ENCODE results near the gene RNLS. TPM values are rescaled to one million over a fixed set of nuclear protein-coding genes. Genes with fewer than 3 reads are reported as not detected.

RNLS gene
- total RNA-seq, 1 donor from 2014 or later, result 2.1 TPM

DNA sequence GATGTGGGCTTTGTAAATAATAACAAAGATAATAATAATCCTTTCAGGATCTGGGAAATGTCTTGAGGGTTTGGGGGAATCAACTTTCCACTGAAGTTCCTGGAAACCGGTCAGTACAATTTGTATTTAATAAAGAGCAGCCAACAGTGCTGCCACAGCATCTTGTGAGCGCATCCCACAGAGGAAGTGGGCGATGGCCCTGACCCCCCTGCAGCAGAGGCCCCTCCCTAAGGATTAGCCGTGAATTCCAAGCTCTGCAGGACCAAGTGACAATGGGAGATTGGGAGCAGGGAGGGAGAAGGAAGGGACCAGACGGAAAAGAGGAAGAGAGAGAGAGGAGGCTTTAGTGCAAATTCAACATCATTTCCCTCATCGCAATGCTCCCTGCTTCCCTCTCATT is 349.2 kb downstream of the RNLS start:
- H3K4me3 Mint-ChIP-seq, result no peak overlapping the region
- no peaks in the 10 kb centered on the region for H3K36me3 Mint-ChIP-seq (ENCODE audit: low read depth)
- DNase-seq, result no peak
- peaks cover under 1% of the 10 kb centered on the region for H3K27me3 Mint-ChIP-seq
- H3K4me1 Mint-ChIP-seq, result peaks cover 3% of the 10 kb centered on the region
- H3K9me3 Mint-ChIP-seq, result peaks cover 8% of the 10 kb centered on the region
- H3K27ac Mint-ChIP-seq, result no peak overlapping the region
- intact Hi-C loops (cut with micrococcal nuclease), result no loop called here

DNA sequence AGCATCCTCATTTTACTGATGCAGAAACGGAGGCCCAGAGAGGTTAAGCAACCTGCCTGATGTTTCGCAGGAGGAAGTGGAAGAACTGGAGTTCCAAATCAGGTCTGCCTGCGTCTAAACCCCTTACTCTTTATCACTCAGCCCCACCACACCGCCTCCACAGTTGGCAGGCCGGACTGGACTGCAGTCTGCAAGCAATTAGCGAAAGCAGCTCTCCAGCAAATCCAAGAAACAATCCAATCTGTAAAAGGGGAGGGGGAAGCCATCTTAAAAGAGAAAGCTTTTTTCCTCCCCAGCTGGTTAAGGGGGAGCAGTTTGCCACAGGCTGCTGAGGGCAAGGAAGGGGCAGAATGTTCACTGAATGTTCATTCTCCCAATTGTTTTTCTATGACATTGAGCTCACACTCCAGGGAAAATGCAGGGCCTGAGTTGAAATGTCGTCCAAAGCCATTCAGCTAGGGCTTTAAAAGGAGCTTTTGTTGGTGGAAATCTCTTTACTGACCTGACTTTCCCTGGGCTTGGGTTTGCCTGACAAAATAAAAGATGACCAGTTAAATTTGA is 350.1 kb downstream of the RNLS start:
- H3K4me3 Mint-ChIP-seq, result no peak overlapping the region
- H3K36me3 Mint-ChIP-seq (ENCODE audit: low read depth), result no peaks in the 10 kb centered on the region
- intact Hi-C loops (cut with micrococcal nuclease), result no loop called here
- H3K27me3 Mint-ChIP-seq, result peaks cover 4% of the 10 kb centered on the region
- no peak overlapping the region for H3K27ac Mint-ChIP-seq
- DNase-seq, result no peak
- H3K4me1 Mint-ChIP-seq, result peaks cover 3% of the 10 kb centered on the region
- peaks cover 8% of the 10 kb centered on the region for H3K9me3 Mint-ChIP-seq

DNA sequence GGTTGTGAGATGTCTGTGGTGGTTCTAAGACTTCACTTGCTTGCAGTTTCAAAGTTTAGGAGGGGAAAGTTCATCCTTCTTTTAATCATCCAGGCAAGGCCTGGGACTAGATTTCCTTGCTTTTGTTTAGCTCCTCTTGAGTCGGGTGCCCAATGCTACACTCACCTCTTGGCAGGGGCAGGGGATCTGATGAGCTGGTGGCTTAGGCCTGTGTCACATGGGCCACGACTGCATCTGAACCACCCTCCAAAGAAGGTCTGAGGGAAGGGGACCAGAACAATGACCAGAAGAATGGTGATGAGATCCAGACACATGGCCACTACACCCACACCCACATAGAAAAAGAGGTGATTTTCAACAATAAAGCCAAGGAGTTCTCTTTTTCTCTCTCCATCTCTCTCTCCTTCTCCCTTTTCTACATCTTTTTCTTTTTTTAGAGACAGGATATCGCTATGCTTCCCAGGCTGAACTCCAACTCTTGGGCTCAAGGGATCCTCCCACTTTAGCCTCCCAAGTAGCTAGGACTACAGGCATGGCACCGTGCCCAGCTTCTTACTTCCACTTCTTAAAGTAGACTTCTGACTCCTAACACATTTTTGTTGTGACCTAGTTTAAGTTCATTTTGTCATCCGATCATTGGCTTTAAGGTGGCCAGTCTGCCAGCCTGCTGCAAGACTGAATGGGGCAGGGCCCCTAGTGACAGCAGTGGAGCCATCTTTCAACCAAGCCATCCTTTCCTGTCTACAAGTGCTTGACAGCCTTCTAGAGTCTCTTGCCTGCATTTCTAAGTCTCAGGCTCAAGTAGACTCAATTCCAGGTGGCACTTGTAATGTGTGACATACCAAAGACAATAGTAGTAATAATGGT is 350.9 kb downstream of the RNLS start:
- Mint-ChIP-seq H3K9me3 (peaks cover 8% of the 10 kb centered on the region), H3K27me3 (peaks cover 4% of the 10 kb centered on the region), H3K27ac (no peak overlapping the region), H3K36me3 (ENCODE audit: low read depth) (no peaks in the 10 kb centered on the region), H3K4me3 (no peak overlapping the region), H3K4me1 (peaks cover 3% of the 10 kb centered on the region)
- intact Hi-C loops (cut with micrococcal nuclease), result no loop called here
- no peak for DNase-seq

- no peaks in the 10 kb centered on the region for H3K36me3 Mint-ChIP-seq (ENCODE audit: low read depth)
- DNase-seq, result no peak
- H3K9me3 Mint-ChIP-seq, result peaks cover 8% of the 10 kb centered on the region
- no peak overlapping the region for H3K27ac Mint-ChIP-seq
- H3K4me3 Mint-ChIP-seq, result no peak overlapping the region
- H3K27me3 Mint-ChIP-seq, result peaks cover 6% of the 10 kb centered on the region
- intact Hi-C loops (cut with micrococcal nuclease), result no loop called here
- H3K4me1 Mint-ChIP-seq, result no peaks in the 10 kb centered on the region
These were observed 352.9 kb downstream of the RNLS start for GRCh38 chr10:88230251-88230650.

GRCh38 chr10:88228130-88228529 is 355.0 kb downstream of the RNLS start:
- Mint-ChIP-seq H3K9me3 (peaks cover 8% of the 10 kb centered on the region), H3K27me3 (peaks cover 8% of the 10 kb centered on the region), H3K27ac (no peak overlapping the region), H3K4me1 (no peaks in the 10 kb centered on the region), H3K4me3 (no peak overlapping the region), H3K36me3 (ENCODE audit: low read depth) (no peaks in the 10 kb centered on the region)
- intact Hi-C loops (cut with micrococcal nuclease), result no loop called here
- DNase-seq, result no peak

GRCh38 chr10:88227342-88228018 is 355.6 kb downstream of the RNLS start:
- Mint-ChIP-seq H3K27ac (no peak overlapping the region), H3K4me1 (no peaks in the 10 kb centered on the region), H3K9me3 (peaks cover 14% of the 10 kb centered on the region), H3K36me3 (ENCODE audit: low read depth) (no peaks in the 10 kb centered on the region), H3K4me3 (no peak overlapping the region), H3K27me3 (peaks cover 10% of the 10 kb centered on the region)
- no peak for DNase-seq
- intact Hi-C loops (cut with micrococcal nuclease), result no loop called here

- Mint-ChIP-seq H3K4me3 (no peak overlapping the region), H3K4me1 (no peaks in the 10 kb centered on the region), H3K27ac (no peak overlapping the region), H3K9me3 (peaks cover 15% of the 10 kb centered on the region), H3K27me3 (peaks cover 10% of the 10 kb centered on the region), H3K36me3 (ENCODE audit: low read depth) (no peaks in the 10 kb centered on the region)
- no peak for DNase-seq
- intact Hi-C loops (cut with micrococcal nuclease), result no loop called here
These were observed 356.2 kb downstream of the RNLS start for GRCh38 chr10:88226891-88227290.

DNA sequence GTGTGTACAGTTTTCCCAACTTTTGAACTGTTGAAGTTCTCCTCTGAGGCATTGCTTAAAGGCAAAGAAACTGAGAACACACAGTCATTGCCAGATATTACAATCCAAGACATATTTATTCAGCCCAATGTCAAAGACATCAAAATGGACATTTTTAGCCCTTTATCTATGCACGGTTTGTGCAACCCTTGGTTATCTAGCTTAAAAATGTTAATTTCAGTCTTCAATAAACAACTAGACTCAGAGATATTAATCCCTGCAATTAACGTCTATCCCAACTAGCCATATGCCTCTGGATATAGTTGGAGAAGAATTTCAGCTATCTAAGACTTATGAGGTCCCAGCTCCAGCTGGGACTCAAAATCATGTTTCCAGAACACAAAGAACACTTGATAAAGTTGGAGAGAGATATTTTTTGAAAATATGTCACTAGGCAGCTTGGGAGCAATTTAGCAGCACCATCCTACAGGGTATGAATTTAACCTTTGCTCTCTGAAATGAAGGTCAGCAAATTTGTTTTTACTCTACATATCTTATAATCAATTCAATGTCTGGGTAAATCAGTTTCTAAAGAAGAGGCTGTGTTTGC is 357.0 kb downstream of the RNLS start:
- intact Hi-C loops (cut with micrococcal nuclease), result no loop called here
- no peak overlapping the region for H3K4me3 Mint-ChIP-seq
- peaks cover 12% of the 10 kb centered on the region for H3K27me3 Mint-ChIP-seq
- no peak overlapping the region for H3K27ac Mint-ChIP-seq
- no peaks in the 10 kb centered on the region for H3K36me3 Mint-ChIP-seq (ENCODE audit: low read depth)
- H3K4me1 Mint-ChIP-seq, result no peaks in the 10 kb centered on the region
- no peak for DNase-seq
- H3K9me3 Mint-ChIP-seq, result peaks cover 15% of the 10 kb centered on the region

Other genes starting within 250 kb of the RNLS start
- not detected in 2 replicates for gene LIPJ, start 3.4 kb upstream of the RNLS start, total RNA-seq
- not detected in 2 replicates for gene LIPF, start 81.1 kb upstream of the RNLS start, total RNA-seq
- not detected in 2 replicates for gene LIPK, start 122.9 kb upstream of the RNLS start, total RNA-seq
- gene LIPN, start 176.7 kb upstream of the RNLS start, total RNA-seq, result not detected in 2 replicates
- gene LIPM, start 219.4 kb upstream of the RNLS start, total RNA-seq, result not detected in 2 replicates